HepG2 (cell line): ENCODE results near the gene LGALS7B. TPM values are rescaled to one million over a fixed set of nuclear protein-coding genes. Genes with fewer than 3 reads are reported as not detected.

ENCODE experiments used
- NFKBIZ ChIP-seq: IDR thresholded peaks from 2 replicates; pipeline ENCODE4 v1.6.1; 2018; ENCODE audit warnings: missing genetic modification reagents, missing compliant biosample characterization
- NR2F6 ChIP-seq, 2 experiments: IDR thresholded peaks; 2 replicates each; pipeline ENCODE4 v1.6.1; 2016; ENCODE audit warnings: antibody characterized with exemption in 1 of 2, mild to moderate bottlenecking in 1 of 2
- POLR2AphosphoS2 ChIP-seq: IDR thresholded peaks from 2 replicates; pipeline ENCODE4 v1.6.1; 2011; ENCODE audit warnings: low read depth, low read length, improper control_type of control experiment
- PRDM4 ChIP-seq: sonication (generic); formaldehyde crosslinking; IDR thresholded peaks from 2 replicates; pipeline ENCODE4 v1.9.0; 2021; ENCODE audit warnings: missing genetic modification reagents, borderline replicate concordance
- RFX5 ChIP-seq: IDR thresholded peaks from 2 replicates; pipeline ENCODE4 v1.6.1; 2011; ENCODE audit warnings: low read depth, low read length, improper control_type of control experiment
- RXRA ChIP-seq: sonication (generic); formaldehyde crosslinking; IDR thresholded peaks from 2 replicates; pipeline ENCODE4 v1.5.1; 2020; ENCODE audit warnings: missing genetic modification reagents
- SETDB1 ChIP-seq: sonication (generic); formaldehyde crosslinking; IDR thresholded peaks from 2 replicates; pipeline ENCODE4 v1.5.1; 2020; ENCODE audit warnings: missing genetic modification reagents, mild to moderate bottlenecking, borderline replicate concordance
- SIX1 ChIP-seq: sonication (generic); formaldehyde crosslinking; IDR thresholded peaks from 2 replicates; pipeline ENCODE4 v1.4.0; 2020; ENCODE audit warnings: missing genetic modification reagents, borderline replicate concordance
- SMAD1 ChIP-seq: sonication (generic); formaldehyde crosslinking; IDR thresholded peaks from 2 replicates; pipeline ENCODE4 v1.4.0; 2020; ENCODE audit warnings: missing genetic modification reagents, low read depth, mild to moderate bottlenecking, borderline replicate concordance
- TBP ChIP-seq: sonication (generic); formaldehyde crosslinking; IDR thresholded peaks from 2 replicates; pipeline ENCODE4 v1.5.0; 2020; ENCODE audit warnings: missing genetic modification reagents
- ZBTB2 ChIP-seq: sonication (generic); formaldehyde crosslinking; IDR thresholded peaks from 2 replicates; pipeline ENCODE4 v1.8.0; 2022; ENCODE audit warnings: low read depth, missing genetic modification reagents
- ZFP36L2 ChIP-seq: sonication (generic); formaldehyde crosslinking; IDR thresholded peaks from 2 replicates; pipeline ENCODE4 v1.4.0; 2020; ENCODE audit warnings: missing genetic modification reagents
- ZNF124 ChIP-seq: sonication (generic); formaldehyde crosslinking; IDR thresholded peaks from 2 replicates; pipeline ENCODE4 v1.4.0; 2020; ENCODE audit warnings: missing genetic modification reagents
- ZNF446 ChIP-seq: sonication (generic); formaldehyde crosslinking; IDR thresholded peaks from 2 replicates; pipeline ENCODE4 v1.5.0; 2020; ENCODE audit warnings: mild to moderate bottlenecking, missing genetic modification reagents
- ZNF629 ChIP-seq: sonication (generic); formaldehyde crosslinking; conservative IDR thresholded peaks from 2 replicates; pipeline ENCODE4 v1.5.0; 2020; ENCODE audit warnings: missing genetic modification reagents
- ZNF660 ChIP-seq: sonication (generic); formaldehyde crosslinking; IDR thresholded peaks from 2 replicates; pipeline ENCODE4 v1.5.1; 2020; ENCODE audit warnings: mild to moderate bottlenecking, low read depth, missing genetic modification reagents, borderline replicate concordance
- ZNF878 ChIP-seq: sonication (generic); formaldehyde crosslinking; IDR thresholded peaks from 2 replicates; pipeline ENCODE4 v1.8.1; 2023; ENCODE audit warnings: mild to moderate bottlenecking, missing genetic modification reagents, moderate library complexity
- polyA plus RNA-seq, 8 experiments: library from polyadenylated mRNA; depleted of rRNA in 3 of 8; stranded (reverse) in 7 of 8; unstranded in 1 of 8; fragments of >200 nt; fragmentation: Illumina TruSeq in 4 of 8; extraction: Trizol in 4 of 8; gene quantifications; 2 replicates each; pipeline versions ENCODE4 v1.2.1 to v1.2.3, GENCODE V29; 2011 to 2016; ENCODE audit warnings: low read depth in 4 of 8, missing spikeins in 1 of 8, mixed read lengths in 1 of 8; ENCODE audit not compliant: insufficient read depth in 1 of 8
- total RNA-seq, 5 experiments: library from RNA; depleted of rRNA; stranded (reverse); fragments of >200 nt; fragmentation: Illumina TruSeq; extraction: Trizol; gene quantifications; 2 replicates each; pipeline ENCODE4 v1.2.3, GENCODE V29; 2016; ENCODE audit warnings: low read depth in 1 of 5
- TF ChIP-seq, protein P1 (sequence below): sonication (generic); formaldehyde crosslinking; IDR thresholded peaks from 2 replicates; pipeline ENCODE4 v1.4.0; 2020; ENCODE audit warnings: missing genetic modification reagents, borderline replicate concordance
- TF ChIP-seq, protein P2 (sequence below): IDR thresholded peaks from 2 replicates; pipeline ENCODE4 v1.6.1; 2018; ENCODE audit warnings: missing genetic modification reagents, mild to moderate bottlenecking, missing compliant biosample characterization
- TF ChIP-seq, protein P3 (sequence below): sonication (generic); formaldehyde crosslinking; IDR thresholded peaks from 2 replicates; pipeline ENCODE4 v1.8.1; 2023; ENCODE audit warnings: mild to moderate bottlenecking, missing genetic modification reagents

Gene LGALS7B
- total and polyA plus RNA-seq, 2 of the 13 experiments (the other 11 are each of a cell fraction or from before 2014, with no cell fraction given), result 1.7 to 2.1 TPM

GRCh38 chr19:38759590-38760003, 29.4 kb upstream of the LGALS7B start (continued):
- TF ChIP-seq ZBTB2 (CRISPR knock-in tag) (no peak), RFX5 (no peak), PRDM4 (CRISPR knock-in tag) (no peak), ZNF878 (CRISPR knock-in tag) (no peak), ZNF124 (CRISPR knock-in tag) (peak; percentile 38; the same call in 1 of the 2 replicates), ZNF629 (CRISPR knock-in tag) (peak; percentile 34; the same call in 1 of the 2 replicates), ZFP36L2 (CRISPR knock-in tag) (no peak), RXRA (CRISPR knock-in tag) (peak; percentile 82; the same call in 1 of the 2 replicates), ZNF446 (CRISPR knock-in tag) (no peak), SETDB1 (no peak), SIX1 (CRISPR knock-in tag) (peak; percentile 36; the same call in 1 of the 2 replicates), TBP (no peak), ZNF660 (CRISPR knock-in tag) (no peak), NFKBIZ (no peak), POLR2AphosphoS2 (no peak), SMAD1 (CRISPR knock-in tag) (no peak), NR2F6 (IDR thresholded peaks at IDR 0.05) (peak; percentile 88), NR2F6 (CRISPR knock-in tag; IDR thresholded peaks at IDR 0.05) (peak; percentile 89)
- TF ChIP-seq, protein P1, sequence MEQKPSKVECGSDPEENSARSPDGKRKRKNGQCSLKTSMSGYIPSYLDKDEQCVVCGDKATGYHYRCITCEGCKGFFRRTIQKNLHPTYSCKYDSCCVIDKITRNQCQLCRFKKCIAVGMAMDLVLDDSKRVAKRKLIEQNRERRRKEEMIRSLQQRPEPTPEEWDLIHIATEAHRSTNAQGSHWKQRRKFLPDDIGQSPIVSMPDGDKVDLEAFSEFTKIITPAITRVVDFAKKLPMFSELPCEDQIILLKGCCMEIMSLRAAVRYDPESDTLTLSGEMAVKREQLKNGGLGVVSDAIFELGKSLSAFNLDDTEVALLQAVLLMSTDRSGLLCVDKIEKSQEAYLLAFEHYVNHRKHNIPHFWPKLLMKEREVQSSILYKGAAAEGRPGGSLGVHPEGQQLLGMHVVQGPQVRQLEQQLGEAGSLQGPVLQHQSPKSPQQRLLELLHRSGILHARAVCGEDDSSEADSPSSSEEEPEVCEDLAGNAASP, result peak; percentile 93; the same call in 1 of the 2 replicates
- TF ChIP-seq, protein P2, sequence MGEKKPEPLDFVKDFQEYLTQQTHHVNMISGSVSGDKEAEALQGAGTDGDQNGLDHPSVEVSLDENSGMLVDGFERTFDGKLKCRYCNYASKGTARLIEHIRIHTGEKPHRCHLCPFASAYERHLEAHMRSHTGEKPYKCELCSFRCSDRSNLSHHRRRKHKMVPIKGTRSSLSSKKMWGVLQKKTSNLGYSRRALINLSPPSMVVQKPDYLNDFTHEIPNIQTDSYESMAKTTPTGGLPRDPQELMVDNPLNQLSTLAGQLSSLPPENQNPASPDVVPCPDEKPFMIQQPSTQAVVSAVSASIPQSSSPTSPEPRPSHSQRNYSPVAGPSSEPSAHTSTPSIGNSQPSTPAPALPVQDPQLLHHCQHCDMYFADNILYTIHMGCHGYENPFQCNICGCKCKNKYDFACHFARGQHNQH, result peak; percentile 88
- TF ChIP-seq, protein P3, sequence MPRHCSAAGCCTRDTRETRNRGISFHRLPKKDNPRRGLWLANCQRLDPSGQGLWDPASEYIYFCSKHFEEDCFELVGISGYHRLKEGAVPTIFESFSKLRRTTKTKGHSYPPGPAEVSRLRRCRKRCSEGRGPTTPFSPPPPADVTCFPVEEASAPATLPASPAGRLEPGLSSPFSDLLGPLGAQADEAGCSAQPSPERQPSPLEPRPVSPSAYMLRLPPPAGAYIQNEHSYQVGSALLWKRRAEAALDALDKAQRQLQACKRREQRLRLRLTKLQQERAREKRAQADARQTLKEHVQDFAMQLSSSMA (CRISPR knock-in tag), result no peak
